ENCODE data around the gene TMEM154.

The TMEM154 gene

DNA sequence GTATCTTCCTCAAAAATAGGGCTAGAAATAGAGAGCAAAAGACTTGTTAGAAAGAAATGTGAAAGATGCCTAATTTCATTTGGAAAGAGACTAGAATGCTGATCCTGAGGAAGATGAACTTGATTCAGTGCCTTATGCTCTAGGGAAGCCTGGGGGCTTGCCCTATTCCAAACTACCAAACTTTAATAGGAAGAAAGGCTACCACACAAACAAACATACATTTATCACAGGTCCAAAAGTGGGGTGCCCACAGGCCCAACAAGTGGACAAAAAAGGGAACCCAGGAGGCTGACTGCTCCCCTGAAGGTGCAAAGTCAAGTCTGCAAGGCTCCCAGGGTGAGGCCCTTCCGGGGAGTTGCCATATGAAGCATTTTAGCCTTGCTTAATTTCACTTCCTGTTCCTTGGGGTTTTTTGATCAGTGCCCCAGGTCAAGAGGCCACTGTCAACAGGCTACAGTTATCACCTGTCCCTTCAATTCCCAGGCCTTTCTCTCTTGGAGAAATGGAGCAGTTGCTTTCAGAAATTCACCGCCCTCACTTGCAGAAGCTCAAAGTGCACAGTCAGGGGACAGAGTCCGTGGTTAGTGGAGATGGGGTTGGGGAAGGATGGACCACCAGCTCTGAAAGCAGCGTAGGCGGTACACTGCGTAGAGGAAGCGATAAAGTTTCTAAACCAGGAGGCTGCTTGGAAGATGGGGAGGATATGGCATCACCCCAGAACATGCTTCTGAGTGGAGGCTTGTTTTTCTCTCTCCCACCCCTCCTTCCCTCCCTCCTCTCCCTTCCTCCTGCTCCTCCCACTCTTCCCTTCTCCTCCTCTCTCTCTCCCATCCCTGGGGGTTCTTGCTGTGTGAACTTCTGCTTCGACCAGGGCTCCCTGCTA, 36.4 kb downstream of the TMEM154 start:
- no peak overlapping the region for H3K27ac ChIP-seq (ENCODE audit: low read length, poor library complexity, severe bottlenecking)
- no peak overlapping the region for H3K18ac ChIP-seq (ENCODE audit: low read depth in 1 of 2, low read length in 2 of 2)
- no peaks in the 10 kb centered on the region for H3K4me1 ChIP-seq (ENCODE audit: control insufficient read depth, insufficient read depth, low read depth, low read length)
- no peak overlapping the region for H2BK5ac ChIP-seq (ENCODE audit: low read depth, low read length, poor library complexity, severe bottlenecking)
- H2AK5ac ChIP-seq (ENCODE audit: low read length, severe bottlenecking) = no peak overlapping the region
- no peak overlapping the region for H3K4me3 ChIP-seq (ENCODE audit: insufficient read depth in 1 of 2, low read depth in 1 of 2, low read length in 2 of 2)
- WGBS = 69% methylated on average over 4 of the region's 8 CpGs
- no peak overlapping the region for H3K23ac ChIP-seq (ENCODE audit: low read length in 2 of 2)
- H2BK120ac ChIP-seq (ENCODE audit: low read depth, low read length) = no peak overlapping the region
- H3K36me3 ChIP-seq (ENCODE audit: control insufficient read depth in 1 of 2, insufficient read depth in 2 of 2, low read depth in 1 of 2, low read length in 2 of 2) = peaks cover 0 to 8% of the 10 kb centered on the region in 2 experiments
- H3K9ac ChIP-seq (ENCODE audit: low read length) = no peak overlapping the region
- no peak overlapping the region for H4K91ac ChIP-seq (ENCODE audit: low read length)
- H3K14ac ChIP-seq (ENCODE audit: low read length in 2 of 2) = no peak overlapping the region
- peaks cover 2% of the 10 kb centered on the region for H3K79me1 ChIP-seq (replicated peaks; ENCODE audit: low read length, poor library complexity, severe bottlenecking)
- H4K8ac ChIP-seq (ENCODE audit: low read length) = no peak overlapping the region
- H3K27me3 ChIP-seq (ENCODE audit: control insufficient read depth in 1 of 2, insufficient read depth in 1 of 2, low read length in 2 of 2) = no peaks in the 10 kb centered on the region
- no peak overlapping the region for H3K4ac ChIP-seq (ENCODE audit: low read depth in 1 of 2, low read length in 2 of 2)
- H2BK12ac ChIP-seq (ENCODE audit: low read length in 2 of 2) = no peak overlapping the region
- no peaks in the 10 kb centered on the region for H3K9me3 ChIP-seq (ENCODE audit: control insufficient read depth, low read length)
- no peak for DNase-seq
- no peak overlapping the region for H3K4me2 ChIP-seq (ENCODE audit: low read length, poor library complexity, severe bottlenecking)
- no peak overlapping the region for H2AFZ ChIP-seq (ENCODE audit: low read depth, low read length)
- no peak overlapping the region for H2BK15ac ChIP-seq (ENCODE audit: low read depth, poor library complexity, severe bottlenecking)

GRCh38 chr4:152640058-152640921, 39.5 kb downstream of the TMEM154 start:
- H4K91ac ChIP-seq (ENCODE audit: low read length) = no peak overlapping the region
- no peak overlapping the region for H2AFZ ChIP-seq (ENCODE audit: low read depth, low read length)
- H3K18ac ChIP-seq (ENCODE audit: low read depth in 1 of 2, low read length in 2 of 2) = no peak overlapping the region
- no peak overlapping the region for H3K4me2 ChIP-seq (ENCODE audit: low read length, poor library complexity, severe bottlenecking)
- H3K79me1 ChIP-seq (replicated peaks; ENCODE audit: low read length, poor library complexity, severe bottlenecking) = peaks cover 5% of the 10 kb centered on the region
- no peak overlapping the region for H4K8ac ChIP-seq (ENCODE audit: low read length)
- H2AK5ac ChIP-seq (ENCODE audit: low read length, severe bottlenecking) = no peak overlapping the region
- no peak overlapping the region for H2BK5ac ChIP-seq (ENCODE audit: low read depth, low read length, poor library complexity, severe bottlenecking)
- H3K14ac ChIP-seq (ENCODE audit: low read length in 2 of 2) = no peak overlapping the region
- no peak overlapping the region for H3K27ac ChIP-seq (ENCODE audit: low read length, poor library complexity, severe bottlenecking)
- H2BK15ac ChIP-seq (ENCODE audit: low read depth, poor library complexity, severe bottlenecking) = no peak overlapping the region
- H3K4me3 ChIP-seq (ENCODE audit: insufficient read depth in 1 of 2, low read depth in 1 of 2, low read length in 2 of 2) = no peak overlapping the region
- 73% methylated on average over 4 of the region's 8 CpGs for WGBS
- no peak overlapping the region for H3K23ac ChIP-seq (ENCODE audit: low read length in 2 of 2)
- DNase-seq = peak; percentile 38
- H3K36me3 ChIP-seq (ENCODE audit: control insufficient read depth in 1 of 2, insufficient read depth in 2 of 2, low read depth in 1 of 2, low read length in 2 of 2) = peaks cover 0 to 4% of the 10 kb centered on the region in 2 experiments
- no peak overlapping the region for H3K4ac ChIP-seq (ENCODE audit: low read depth in 1 of 2, low read length in 2 of 2)
- H3K9ac ChIP-seq (ENCODE audit: low read length) = peak overlapping the region; percentile 17
- no peaks in the 10 kb centered on the region for H3K27me3 ChIP-seq (ENCODE audit: control insufficient read depth in 1 of 2, insufficient read depth in 1 of 2, low read length in 2 of 2)
- no peaks in the 10 kb centered on the region for H3K4me1 ChIP-seq (ENCODE audit: control insufficient read depth, insufficient read depth, low read depth, low read length)
- no peak overlapping the region for H2BK12ac ChIP-seq (ENCODE audit: low read length in 2 of 2)
- H2BK120ac ChIP-seq (ENCODE audit: low read depth, low read length) = no peak overlapping the region
- no peaks in the 10 kb centered on the region for H3K9me3 ChIP-seq (ENCODE audit: control insufficient read depth, low read length)

GRCh38 chr4:152635851-152636250, 43.9 kb downstream of the TMEM154 start:
- Histone ChIP-seq H3K79me1 (replicated peaks; ENCODE audit: low read length, poor library complexity, severe bottlenecking) (peaks cover 5% of the 10 kb centered on the region), H2BK5ac (ENCODE audit: low read depth, low read length, poor library complexity, severe bottlenecking) (no peak overlapping the region), H4K8ac (ENCODE audit: low read length) (no peak overlapping the region), H4K91ac (ENCODE audit: low read length) (no peak overlapping the region), H2BK120ac (ENCODE audit: low read depth, low read length) (no peak overlapping the region), H3K27ac (ENCODE audit: low read length, poor library complexity, severe bottlenecking) (no peak overlapping the region), H3K4me1 (ENCODE audit: control insufficient read depth, insufficient read depth, low read depth, low read length) (no peaks in the 10 kb centered on the region), H2AK5ac (ENCODE audit: low read length, severe bottlenecking) (no peak overlapping the region), H2AFZ (ENCODE audit: low read depth, low read length) (no peak overlapping the region), H2BK15ac (ENCODE audit: low read depth, poor library complexity, severe bottlenecking) (no peak overlapping the region), H2BK12ac (ENCODE audit: low read length in 2 of 2) (no peak overlapping the region), H3K23ac (ENCODE audit: low read length in 2 of 2) (no peak overlapping the region), H3K36me3 (ENCODE audit: control insufficient read depth in 1 of 2, insufficient read depth in 2 of 2, low read depth in 1 of 2, low read length in 2 of 2) (peaks cover 0 to 4% of the 10 kb centered on the region in 2 experiments), H3K14ac (ENCODE audit: low read length in 2 of 2) (no peak overlapping the region), H3K27me3 (ENCODE audit: control insufficient read depth in 1 of 2, insufficient read depth in 1 of 2, low read length in 2 of 2) (no peaks in the 10 kb centered on the region), H3K18ac (ENCODE audit: low read depth in 1 of 2, low read length in 2 of 2) (no peak overlapping the region), H3K4me3 (ENCODE audit: insufficient read depth in 1 of 2, low read depth in 1 of 2, low read length in 2 of 2) (no peak overlapping the region), H3K4me2 (ENCODE audit: low read length, poor library complexity, severe bottlenecking) (no peak overlapping the region), H3K4ac (ENCODE audit: low read depth in 1 of 2, low read length in 2 of 2) (no peak overlapping the region), H3K9ac (ENCODE audit: low read length) (no peak overlapping the region), H3K9me3 (ENCODE audit: control insufficient read depth, low read length) (no peaks in the 10 kb centered on the region)
- DNase-seq = no peak
- 90% methylated on average over 4 of the region's 4 CpGs for WGBS
